ENCODE measurements around the gene MYOM1.
"Not testable (repeated sequence)": the region's sequence is repeated elsewhere in the genome, so short reads cannot be mapped to it uniquely, and the experiment has no call there.

MYOM1 gene

GRCh38 chr18:3221496-3221895 lies 1.7 kb upstream of the MYOM1 start:
- DNase-seq (ENCODE audit: extremely low read depth in 1 of 2, low read depth in 1 of 2), result no peak

DNA sequence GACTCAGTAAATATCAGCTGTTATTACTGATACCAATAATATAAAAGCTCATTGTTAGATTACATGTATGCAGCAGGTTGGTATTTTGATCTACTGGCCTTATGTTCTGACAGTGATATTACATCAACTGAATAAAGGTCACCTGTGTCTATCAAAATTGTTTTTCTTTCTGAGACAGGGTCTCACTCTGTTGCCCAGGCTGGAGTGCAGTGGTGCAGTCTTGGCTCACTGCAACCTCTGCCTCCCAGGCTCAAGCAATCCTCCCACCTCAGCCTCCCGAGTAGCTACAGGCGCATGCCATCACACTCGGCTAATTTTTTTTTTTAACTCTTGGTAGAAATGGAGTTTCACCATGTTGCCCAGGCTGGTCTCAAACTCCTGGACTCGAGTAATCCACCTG lies 1.1 kb upstream of the MYOM1 start:
- DNase-seq (ENCODE audit: extremely low read depth in 1 of 2, low read depth in 1 of 2), result not testable (repeated sequence)

- no peak for DNase-seq (ENCODE audit: extremely low read depth in 1 of 2, low read depth in 1 of 2)
Measured at GRCh38 chr18:3219241-3219630, 532 bp downstream of the MYOM1 start.

DNA sequence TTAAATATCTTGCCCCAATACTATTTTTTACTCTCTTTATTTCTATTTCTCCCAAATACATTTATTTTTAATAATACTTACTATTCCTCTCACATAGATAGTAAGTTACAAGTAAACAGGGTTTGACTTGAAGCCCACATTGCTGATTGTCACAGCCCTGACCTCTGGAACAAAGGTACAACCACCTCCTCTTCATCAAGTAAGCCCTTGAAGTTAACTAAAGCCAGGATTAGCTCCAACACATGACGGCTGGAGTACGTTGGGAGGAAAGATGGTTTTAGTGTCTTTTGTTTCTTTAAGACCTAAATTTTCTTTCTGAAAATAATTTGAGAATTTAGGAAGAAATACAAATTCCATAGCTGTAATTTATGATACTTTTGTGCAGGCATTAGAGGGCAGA lies 949 bp downstream of the MYOM1 start:
- DNase-seq (ENCODE audit: extremely low read depth in 1 of 2, low read depth in 1 of 2), result no peak

GRCh38 chr18:3217948-3218647 lies 1.7 kb downstream of the MYOM1 start:
- no peak for DNase-seq (ENCODE audit: extremely low read depth in 1 of 2, low read depth in 1 of 2)

GRCh38 chr18:3216987-3217386 lies 2.8 kb downstream of the MYOM1 start:
- no peak for DNase-seq (ENCODE audit: extremely low read depth in 1 of 2, low read depth in 1 of 2)

GRCh38 chr18:3214855-3215637 lies 4.7 kb downstream of the MYOM1 start:
- no peak for DNase-seq (ENCODE audit: extremely low read depth in 1 of 2, low read depth in 1 of 2)

GRCh38 chr18:3213300-3214059 lies 6.3 kb downstream of the MYOM1 start:
- DNase-seq (ENCODE audit: extremely low read depth in 1 of 2, low read depth in 1 of 2), result no peak

- no peak for DNase-seq (ENCODE audit: extremely low read depth in 1 of 2, low read depth in 1 of 2)
Measured at GRCh38 chr18:3212657-3213056, 7.1 kb downstream of the MYOM1 start.

DNA sequence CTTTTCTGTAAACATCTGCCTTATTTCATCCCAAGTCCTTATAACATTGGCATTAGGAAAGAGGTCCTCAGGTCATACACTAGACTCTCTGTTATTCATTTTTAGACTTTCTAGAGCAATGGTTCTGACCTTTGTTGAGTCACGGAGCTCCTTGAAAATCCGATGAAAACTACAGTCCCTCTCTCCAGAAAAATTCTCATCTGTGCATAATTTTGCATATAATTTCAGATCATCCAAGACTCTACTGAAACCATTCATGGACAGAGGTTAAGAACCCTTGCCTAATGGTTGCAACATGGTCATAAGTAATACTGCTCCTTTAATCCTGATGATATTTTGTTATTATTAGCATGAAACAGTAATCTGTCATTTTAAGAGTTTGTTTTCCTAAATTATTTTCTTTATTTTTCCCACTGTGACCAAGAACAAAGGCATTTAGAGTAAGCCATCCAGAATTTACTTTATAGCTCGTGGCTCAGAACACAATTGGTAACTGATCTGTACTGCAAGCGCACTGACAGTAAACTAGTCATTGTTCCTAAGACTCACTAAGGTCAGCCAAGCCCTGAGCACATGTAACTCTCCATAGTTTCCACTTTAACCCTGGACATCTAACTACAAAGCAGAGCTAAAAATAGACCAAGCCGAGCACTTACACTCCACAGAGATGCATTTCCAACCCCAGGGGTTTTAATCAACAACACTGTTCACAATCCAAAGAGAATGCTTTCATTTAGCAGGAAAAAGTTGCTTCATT lies 8.4 kb downstream of the MYOM1 start:
- no peak for DNase-seq (ENCODE audit: extremely low read depth in 1 of 2, low read depth in 1 of 2)

DNA sequence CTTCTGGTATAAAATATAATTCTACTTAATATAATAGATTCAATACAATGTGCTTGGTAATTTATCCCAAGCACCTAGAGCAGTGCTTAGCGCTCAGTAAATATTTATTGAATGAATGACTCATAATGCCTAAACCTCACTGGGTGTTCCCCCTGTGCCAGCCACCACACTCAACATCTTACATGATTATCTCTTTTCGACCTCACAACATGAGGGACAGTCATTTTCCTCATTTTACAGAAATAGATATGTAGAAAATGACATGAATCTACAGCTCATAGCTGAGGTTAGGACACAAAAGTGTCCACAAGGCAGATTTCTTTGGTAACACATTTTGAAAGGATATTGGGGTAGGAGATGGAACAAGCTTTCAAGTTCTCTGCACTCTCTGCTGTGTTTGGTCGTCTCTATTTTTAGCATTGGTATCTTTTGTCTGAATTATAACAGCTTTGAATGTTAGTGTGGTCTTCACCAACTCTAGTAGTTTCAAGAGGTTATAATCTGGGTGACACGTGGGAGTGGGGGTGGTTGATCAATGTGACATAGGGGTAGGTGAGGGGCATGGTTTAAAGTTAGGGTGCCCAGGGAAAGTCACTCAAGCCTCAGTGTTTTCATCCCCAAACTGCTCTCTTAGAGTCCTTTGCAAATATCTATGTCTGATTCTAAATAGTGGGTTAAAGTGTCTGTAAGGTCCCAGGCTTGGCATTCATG lies 9.8 kb downstream of the MYOM1 start:
- DNase-seq (ENCODE audit: extremely low read depth in 1 of 2, low read depth in 1 of 2), result no peak

DNA sequence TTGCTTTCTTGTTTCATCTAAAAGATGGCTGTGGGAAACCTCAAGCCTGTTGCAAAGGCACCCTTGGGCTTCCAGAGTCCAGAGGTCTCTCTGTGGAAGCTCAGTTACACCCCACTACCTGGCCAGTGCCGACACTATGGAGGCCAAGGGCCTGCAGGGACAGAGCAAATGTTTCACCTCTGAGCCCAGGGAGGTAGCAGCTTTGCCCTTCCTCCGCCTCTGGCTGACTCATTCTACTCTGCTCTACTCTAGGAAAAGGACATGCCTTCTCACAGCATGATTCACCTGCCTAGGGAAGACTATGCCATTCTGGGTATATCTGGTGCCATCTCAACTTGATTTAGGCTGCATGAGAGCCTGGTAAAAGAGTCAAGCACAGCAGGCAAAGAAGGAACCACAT lies 12.2 kb downstream of the MYOM1 start:
- DNase-seq (ENCODE audit: extremely low read depth in 1 of 2, low read depth in 1 of 2), result no peak

DNA sequence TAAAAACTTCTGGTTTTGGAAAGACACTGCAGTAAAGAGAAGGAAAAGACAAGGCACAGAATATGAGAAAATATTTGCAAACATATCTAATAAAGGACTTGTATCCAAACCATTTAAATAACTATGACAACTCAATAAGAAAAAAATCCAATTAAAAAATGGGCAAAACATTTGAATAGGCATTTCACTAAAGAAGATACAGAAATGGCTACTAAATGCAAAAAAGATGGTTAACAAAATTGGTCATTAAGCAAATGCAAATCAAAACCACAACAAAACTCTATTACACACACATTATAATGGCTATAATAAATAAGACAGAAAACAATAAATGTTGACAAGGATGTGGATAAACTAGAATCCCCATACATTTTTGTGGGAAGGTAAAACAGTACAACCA lies 14.5 kb downstream of the MYOM1 start:
- no peak for DNase-seq (ENCODE audit: extremely low read depth in 1 of 2, low read depth in 1 of 2)

DNA sequence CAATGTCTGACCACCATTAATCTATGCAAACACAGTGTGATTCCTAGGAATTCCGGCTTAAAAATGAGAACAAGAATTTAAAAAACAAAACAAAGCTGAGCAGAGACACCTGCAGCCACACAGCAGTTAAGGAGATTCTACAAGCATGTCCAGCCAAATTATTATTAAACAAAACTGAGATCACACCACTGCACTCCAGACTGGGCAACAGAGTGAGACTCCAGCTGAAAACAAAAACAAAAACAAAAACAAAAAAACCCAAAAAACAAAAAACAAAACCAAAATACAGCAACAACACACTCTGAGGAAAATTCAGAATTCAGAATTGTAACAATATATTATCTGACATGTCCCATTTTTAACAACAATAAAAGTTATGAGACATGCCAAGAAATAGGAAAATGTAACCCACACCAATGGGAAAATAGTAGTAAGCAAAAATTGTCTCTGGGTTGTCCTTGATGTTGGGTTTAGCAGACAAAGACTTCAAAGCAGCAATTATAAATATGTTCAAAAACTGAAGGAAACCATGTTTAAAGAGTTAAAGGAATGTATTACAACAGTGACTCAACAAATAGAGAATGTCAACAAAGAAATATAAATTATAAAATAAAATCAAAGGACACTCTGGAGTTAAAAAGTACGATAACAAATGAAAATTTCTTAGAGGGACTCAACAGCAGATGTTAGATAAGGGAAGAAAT lies 19.7 kb downstream of the MYOM1 start:
- no peak for DNase-seq (ENCODE audit: extremely low read depth in 1 of 2, low read depth in 1 of 2)

DNA sequence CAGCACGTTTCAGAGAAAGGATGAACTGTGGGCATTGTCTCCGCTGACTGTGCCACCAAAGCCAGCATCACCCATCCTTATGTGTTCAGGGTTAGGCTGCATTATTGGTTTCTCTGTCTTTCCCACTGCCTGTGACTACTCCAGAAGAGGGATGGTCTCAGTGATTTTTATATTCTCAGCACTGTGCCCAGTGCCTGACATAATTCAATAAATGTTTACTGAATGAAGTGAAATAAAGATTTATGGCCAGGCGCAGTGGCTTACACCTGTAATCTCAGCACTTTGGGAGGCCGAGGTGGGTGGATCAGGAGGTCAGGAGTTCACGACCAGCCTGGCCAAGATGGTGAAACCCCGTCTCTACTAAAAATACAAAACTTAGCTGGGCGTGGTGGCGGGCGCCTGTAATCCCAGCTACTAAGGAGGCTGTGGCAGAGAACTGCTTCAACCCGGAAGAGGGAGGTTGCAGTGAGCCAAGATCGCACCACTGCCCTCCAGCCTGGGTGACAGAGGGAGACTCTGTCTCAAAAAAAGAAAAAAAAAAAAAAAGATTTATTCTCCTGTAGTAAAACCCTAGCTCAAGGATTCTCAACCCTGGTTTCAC lies 21.4 kb downstream of the MYOM1 start:
- DNase-seq (ENCODE audit: extremely low read depth in 1 of 2, low read depth in 1 of 2), result not testable (repeated sequence)

DNA sequence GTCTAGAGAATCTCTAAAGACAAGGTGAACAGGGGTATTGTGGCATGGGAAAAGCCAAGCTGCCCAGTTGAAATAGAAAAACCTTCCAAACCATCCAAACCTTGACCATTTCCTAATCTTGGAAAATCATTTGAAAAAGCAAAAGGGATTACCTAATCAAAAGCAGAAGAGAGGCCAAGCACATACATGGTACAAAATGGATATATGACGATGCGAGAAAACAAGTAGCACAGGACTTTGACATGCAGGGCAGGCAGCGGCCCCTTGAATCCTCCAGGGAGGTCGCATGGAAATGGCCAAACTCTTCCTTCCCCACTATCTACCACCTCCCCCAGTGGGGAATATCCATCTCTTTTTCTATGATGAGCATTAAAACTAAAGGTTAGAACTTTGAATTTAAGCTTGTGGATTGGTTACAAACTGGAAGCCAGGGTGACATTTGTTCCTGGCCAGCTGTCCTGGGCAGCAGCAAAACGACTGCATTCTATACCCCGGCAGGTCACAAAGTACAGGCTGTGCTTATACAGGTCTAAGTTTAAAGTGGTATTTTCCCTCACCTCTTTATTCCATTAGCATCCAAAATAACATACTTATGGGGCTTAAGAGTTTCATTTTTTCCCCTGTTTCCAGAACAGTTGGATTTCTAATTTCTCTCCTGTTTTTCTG lies 24.7 kb downstream of the MYOM1 start:
- DNase-seq (ENCODE audit: extremely low read depth in 1 of 2, low read depth in 1 of 2), result no peak

- DNase-seq (ENCODE audit: extremely low read depth in 1 of 2, low read depth in 1 of 2), result no peak
Measured at GRCh38 chr18:3193331-3193730, 26.4 kb downstream of the MYOM1 start.

GRCh38 chr18:3192752-3193151 lies 27.0 kb downstream of the MYOM1 start:
- DNase-seq (ENCODE audit: extremely low read depth in 1 of 2, low read depth in 1 of 2), result no peak

GRCh38 chr18:3192286-3192685 lies 27.5 kb downstream of the MYOM1 start:
- no peak for DNase-seq (ENCODE audit: extremely low read depth in 1 of 2, low read depth in 1 of 2)
